Right lobe of liver (tissue), 4 donors: ENCODE results near the gene SLC16A10.

Experiments
- CTCF ChIP-seq, 4 donors: fragments of 200-600 bp in 3 of 4; fragments of 450-650 bp in 1 of 4; IDR thresholded peaks; one replicate each; pipeline versions ENCODE4 v1.5.1 to v1.8.0; 2016 to 2022; ENCODE audit warnings: antibody characterized with exemption in 4 of 4, mild to moderate bottlenecking in 2 of 4
- POLR2A ChIP-seq: fragments of 450-650 bp; IDR thresholded peaks from one replicate; pipeline ENCODE4 v1.6.1; 2017; ENCODE audit warnings: antibody characterized with exemption, mild to moderate bottlenecking
- donor health status: DM: no; HTN: no; CAD: no.
- donor health status: DM: no; HTN: no; CAD: no.
- donor health status: DM: no; HTN: yes; CAD: no.

- TF ChIP-seq CTCF (IDR thresholded peaks at IDR 0.05) (no peak), POLR2A (no peak)
Measured at GRCh38 chr6:111222341-111222740, 135.0 kb downstream of the SLC16A10 start.
